Measurements from ENCODE around the gene NPFFR1. TPM values are rescaled to one million over a fixed set of nuclear protein-coding genes. Genes with fewer than 3 reads are reported as not detected.
A peak's percentile ranks its signal among the peaks of the same experiment; 100 is the strongest.

The NPFFR1 gene
- total RNA-seq, 1 experiment from 2014 or later = not detected

- peaks cover 0 to 1% of the 10 kb centered on the region in 2 experiments; a peak in 1 of 5 replicates for H3K9me3 Mint-ChIP-seq
- no peak overlapping the region for H3K27ac ChIP-seq (ENCODE audit: insufficient read length, low read depth, low read length)
- H3K9me3 ChIP-seq (ENCODE audit: control insufficient read depth, low read depth, low read length) = no peaks in the 10 kb centered on the region
- H3K23me2 ChIP-seq (ENCODE audit: insufficient read length, low read depth, low read length, poor library complexity, severe bottlenecking) = no peaks in the 10 kb centered on the region
- H3K23ac ChIP-seq (ENCODE audit: insufficient read length, low read depth, low read length) = no peak overlapping the region
- no peak overlapping the region for H2BK20ac ChIP-seq (ENCODE audit: low read depth, low read length, poor library complexity, severe bottlenecking)
- H3K27me3 ChIP-seq (ENCODE audit: insufficient read depth, low read length) = peaks cover under 1% of the 10 kb centered on the region; the same call in 1 of the 2 replicates
- H3K4me2 ChIP-seq (ENCODE audit: insufficient read depth, insufficient read length, low read length) = no peak overlapping the region
- no peak overlapping the region for H3K9ac ChIP-seq (ENCODE audit: extremely low read depth, insufficient read length, low read length)
- H3K36me3 Mint-ChIP-seq (ENCODE audit: insufficient read depth in 1 of 3, low read depth in 3 of 3) = no peaks in the 10 kb centered on the region
- no peak overlapping the region for H4K91ac ChIP-seq (ENCODE audit: insufficient read length, low read depth, low read length)
- no peak overlapping the region for H3K4ac ChIP-seq (ENCODE audit: low read depth, low read length)
- H3T11ph ChIP-seq (ENCODE audit: low read length) = no peak overlapping the region
- no peak overlapping the region for H3K18ac ChIP-seq (ENCODE audit: insufficient read length, low read depth, low read length)
- no peak for TF ChIP-seq CTCF (conservative IDR thresholded peaks at IDR 0.05)
- no peak overlapping the region for H3K27ac Mint-ChIP-seq
- H3K79me2 ChIP-seq (ENCODE audit: insufficient read depth, low read length) = no peaks in the 10 kb centered on the region
- no peak overlapping the region for H2BK5ac ChIP-seq (ENCODE audit: insufficient read length, low read length)
- no peak for DNase-seq
- H2BK120ac ChIP-seq (ENCODE audit: low read depth, low read length, poor library complexity, severe bottlenecking) = no peak overlapping the region
- no peaks in the 10 kb centered on the region for H3K79me1 ChIP-seq (ENCODE audit: insufficient read depth, low read depth, low read length, poor library complexity, severe bottlenecking)
- WGBS (ENCODE audit: extremely low coverage, insufficient read length, low lambda C conversion rate) = no CpG with 5 or more reads among the region's 7 CpGs
- no peak overlapping the region for H3K56ac ChIP-seq (ENCODE audit: insufficient read length, low read depth, low read length)
- H2AK5ac ChIP-seq (ENCODE audit: insufficient read length, low read length) = no peak overlapping the region
- H3K4me3 Mint-ChIP-seq = no peak overlapping the region
- H3K27me3 Mint-ChIP-seq (ENCODE audit: low read depth) = peaks cover 29% of the 10 kb centered on the region
- no peak overlapping the region for H3K14ac ChIP-seq (ENCODE audit: insufficient read depth, low read length)
- no peaks in the 10 kb centered on the region for H4K20me1 ChIP-seq (ENCODE audit: control insufficient read depth, insufficient read depth, insufficient read length)
- H2BK15ac ChIP-seq (ENCODE audit: low read depth, low read length) = no peak overlapping the region
- H2BK12ac ChIP-seq (ENCODE audit: insufficient read length, low read depth, low read length) = no peak overlapping the region
- no peak overlapping the region for H4K8ac ChIP-seq (replicated peaks; ENCODE audit: insufficient read length, low read depth, low read length)
- peaks cover 2 to 10% of the 10 kb centered on the region in 2 experiments for H3K4me1 Mint-ChIP-seq
- no peak overlapping the region for H2AFZ ChIP-seq (ENCODE audit: low read length)
- H4K5ac ChIP-seq (ENCODE audit: insufficient read length, low read depth, low read length) = peak overlapping the region; percentile 27
- H3K4me1 ChIP-seq (ENCODE audit: insufficient read depth, low read length) = no peaks in the 10 kb centered on the region
These were observed 5.9 kb upstream of the NPFFR1 start for GRCh38 chr10:70289739-70290138.
